Measurements from ENCODE around the gene SYTL3. TPM values are rescaled to one million over a fixed set of nuclear protein-coding genes. Genes with fewer than 3 reads are reported as not detected.
"Not testable (repeated sequence)": the region's sequence is repeated elsewhere in the genome, so short reads cannot be mapped to it uniquely, and the experiment has no call there.

SYTL3 gene
- polyA plus RNA-seq, 1 of the 3 experiments (the other 2 are of a cell fraction), result 2.3 TPM

GRCh38 chr6:158648682-158649131, 1.1 kb upstream of the SYTL3 start:
- Histone ChIP-seq H3K9me2 (no peaks in the 10 kb centered on the region), H2AFZ (ENCODE audit: low read depth) (no peak overlapping the region), H3K4me3 (ENCODE audit: low read depth in 2 of 2, low read length in 1 of 2) (no peak overlapping the region), H3F3A (replicated peaks; ENCODE audit: insufficient read depth) (peaks cover 33% of the 10 kb centered on the region), H3K79me2 (ENCODE audit: insufficient read depth) (peaks cover 8% of the 10 kb centered on the region), H3K36me3 (replicated peaks in 1 of 2; ENCODE audit: control insufficient read depth in 1 of 2, insufficient read depth in 2 of 2, low read length in 1 of 2) (no peaks in the 10 kb centered on the region), H3K4me2 (peak overlapping the region; percentile 62), H3K9ac (peak overlapping the region; percentile 57), H3K27me3 (ENCODE audit: insufficient read depth) (no peaks in the 10 kb centered on the region), H4K20me1 (ENCODE audit: insufficient read depth) (no peaks in the 10 kb centered on the region), H3K4me1 (ENCODE audit: control insufficient read depth in 1 of 2, insufficient read depth in 2 of 2, low read depth in 1 of 2, low read length in 1 of 2) (peaks cover 6 to 12% of the 10 kb centered on the region in 2 experiments), H3K9me3 (no peaks in the 10 kb centered on the region), H3K27ac (ENCODE audit: low read depth in 2 of 2, low read length in 1 of 2) (peak overlapping the region; percentile 13 to 94; a peak in 3 of 4 replicates)
- TF ChIP-seq, protein P1, sequence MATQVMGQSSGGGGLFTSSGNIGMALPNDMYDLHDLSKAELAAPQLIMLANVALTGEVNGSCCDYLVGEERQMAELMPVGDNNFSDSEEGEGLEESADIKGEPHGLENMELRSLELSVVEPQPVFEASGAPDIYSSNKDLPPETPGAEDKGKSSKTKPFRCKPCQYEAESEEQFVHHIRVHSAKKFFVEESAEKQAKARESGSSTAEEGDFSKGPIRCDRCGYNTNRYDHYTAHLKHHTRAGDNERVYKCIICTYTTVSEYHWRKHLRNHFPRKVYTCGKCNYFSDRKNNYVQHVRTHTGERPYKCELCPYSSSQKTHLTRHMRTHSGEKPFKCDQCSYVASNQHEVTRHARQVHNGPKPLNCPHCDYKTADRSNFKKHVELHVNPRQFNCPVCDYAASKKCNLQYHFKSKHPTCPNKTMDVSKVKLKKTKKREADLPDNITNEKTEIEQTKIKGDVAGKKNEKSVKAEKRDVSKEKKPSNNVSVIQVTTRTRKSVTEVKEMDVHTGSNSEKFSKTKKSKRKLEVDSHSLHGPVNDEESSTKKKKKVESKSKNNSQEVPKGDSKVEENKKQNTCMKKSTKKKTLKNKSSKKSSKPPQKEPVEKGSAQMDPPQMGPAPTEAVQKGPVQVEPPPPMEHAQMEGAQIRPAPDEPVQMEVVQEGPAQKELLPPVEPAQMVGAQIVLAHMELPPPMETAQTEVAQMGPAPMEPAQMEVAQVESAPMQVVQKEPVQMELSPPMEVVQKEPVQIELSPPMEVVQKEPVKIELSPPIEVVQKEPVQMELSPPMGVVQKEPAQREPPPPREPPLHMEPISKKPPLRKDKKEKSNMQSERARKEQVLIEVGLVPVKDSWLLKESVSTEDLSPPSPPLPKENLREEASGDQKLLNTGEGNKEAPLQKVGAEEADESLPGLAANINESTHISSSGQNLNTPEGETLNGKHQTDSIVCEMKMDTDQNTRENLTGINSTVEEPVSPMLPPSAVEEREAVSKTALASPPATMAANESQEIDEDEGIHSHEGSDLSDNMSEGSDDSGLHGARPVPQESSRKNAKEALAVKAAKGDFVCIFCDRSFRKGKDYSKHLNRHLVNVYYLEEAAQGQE (IDR thresholded peaks at IDR 0.05; ENCODE audit: low read depth, low read length), result no peak
- peak; percentile 88 for TF ChIP-seq FOSL2 (IDR thresholded peaks at IDR 0.05; ENCODE audit: borderline replicate concordance, low read depth)
- TF ChIP-seq SMC3 (IDR thresholded peaks at IDR 0.05; ENCODE audit: low read depth, low read length), result no peak
- TF ChIP-seq, protein P2, sequence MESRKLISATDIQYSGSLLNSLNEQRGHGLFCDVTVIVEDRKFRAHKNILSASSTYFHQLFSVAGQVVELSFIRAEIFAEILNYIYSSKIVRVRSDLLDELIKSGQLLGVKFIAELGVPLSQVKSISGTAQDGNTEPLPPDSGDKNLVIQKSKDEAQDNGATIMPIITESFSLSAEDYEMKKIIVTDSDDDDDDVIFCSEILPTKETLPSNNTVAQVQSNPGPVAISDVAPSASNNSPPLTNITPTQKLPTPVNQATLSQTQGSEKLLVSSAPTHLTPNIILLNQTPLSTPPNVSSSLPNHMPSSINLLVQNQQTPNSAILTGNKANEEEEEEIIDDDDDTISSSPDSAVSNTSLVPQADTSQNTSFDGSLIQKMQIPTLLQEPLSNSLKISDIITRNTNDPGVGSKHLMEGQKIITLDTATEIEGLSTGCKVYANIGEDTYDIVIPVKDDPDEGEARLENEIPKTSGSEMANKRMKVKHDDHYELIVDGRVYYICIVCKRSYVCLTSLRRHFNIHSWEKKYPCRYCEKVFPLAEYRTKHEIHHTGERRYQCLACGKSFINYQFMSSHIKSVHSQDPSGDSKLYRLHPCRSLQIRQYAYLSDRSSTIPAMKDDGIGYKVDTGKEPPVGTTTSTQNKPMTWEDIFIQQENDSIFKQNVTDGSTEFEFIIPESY (IDR thresholded peaks at IDR 0.05; ENCODE audit: borderline replicate concordance, low read depth), result no peak
- peak; percentile 87 for TF ChIP-seq JUND (IDR thresholded peaks at IDR 0.05)
- TF ChIP-seq EZH2phosphoT487 (IDR thresholded peaks at IDR 0.05; ENCODE audit: borderline replicate concordance, low read depth), result no peak
- TF ChIP-seq TCF12 (IDR thresholded peaks at IDR 0.05), result peak; percentile 73
- TF ChIP-seq FOXJ3 (CRISPR knock-in tag; IDR thresholded peaks at IDR 0.05), result no peak
- no peak for TF ChIP-seq USF1 (IDR thresholded peaks at IDR 0.05; ENCODE audit: borderline replicate concordance, low read depth)
- TF ChIP-seq NFIC (IDR thresholded peaks at IDR 0.05; ENCODE audit: borderline replicate concordance), result peak; percentile 59; the same call in 1 of the 2 replicates
- TF ChIP-seq GATA2 (CRISPR knock-in tag; IDR thresholded peaks at IDR 0.05), result no peak
- TF ChIP-seq RAD21 (IDR thresholded peaks at IDR 0.05; ENCODE audit: low read length), result no peak
- peak in 1 of 2 experiments; percentile 42; a peak in 1 of 4 replicates for TF ChIP-seq EP300 (IDR thresholded peaks at IDR 0.05; ENCODE audit: borderline replicate concordance in 1 of 2, low read depth in 1 of 2, low read length in 1 of 2)
- peak; percentile 78; the same call in 1 of the 2 replicates for TF ChIP-seq MEF2A (IDR thresholded peaks at IDR 0.05; ENCODE audit: borderline replicate concordance, low read depth)
- TF ChIP-seq TEAD4 (IDR thresholded peaks at IDR 0.05; ENCODE audit: borderline replicate concordance, insufficient read depth), result 0 out of 2 replicates have a peak, but pooled peaks have one; percentile 53
- TF ChIP-seq, protein P3, sequence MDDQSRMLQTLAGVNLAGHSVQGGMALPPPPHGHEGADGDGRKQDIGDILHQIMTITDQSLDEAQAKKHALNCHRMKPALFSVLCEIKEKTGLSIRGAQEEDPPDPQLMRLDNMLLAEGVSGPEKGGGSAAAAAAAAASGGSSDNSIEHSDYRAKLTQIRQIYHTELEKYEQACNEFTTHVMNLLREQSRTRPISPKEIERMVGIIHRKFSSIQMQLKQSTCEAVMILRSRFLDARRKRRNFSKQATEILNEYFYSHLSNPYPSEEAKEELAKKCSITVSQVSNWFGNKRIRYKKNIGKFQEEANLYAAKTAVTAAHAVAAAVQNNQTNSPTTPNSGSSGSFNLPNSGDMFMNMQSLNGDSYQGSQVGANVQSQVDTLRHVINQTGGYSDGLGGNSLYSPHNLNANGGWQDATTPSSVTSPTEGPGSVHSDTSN (IDR thresholded peaks at IDR 0.05), result peak; percentile 55; the same call in 1 of the 2 replicates
- DNase-seq, result no peak
- ChIA-PET CTCF (interaction anchor here (1.4 to 7.7 kb wide), 2 partner anchors 43 kb away, joined by 4 to 46 read pairs; no protein-coding TSS in a partner anchor), POLR2A (no interaction called here)
- 39% methylated on average over 4 of the region's 5 CpGs for WGBS (ENCODE audit: low lambda C conversion rate)

DNA sequence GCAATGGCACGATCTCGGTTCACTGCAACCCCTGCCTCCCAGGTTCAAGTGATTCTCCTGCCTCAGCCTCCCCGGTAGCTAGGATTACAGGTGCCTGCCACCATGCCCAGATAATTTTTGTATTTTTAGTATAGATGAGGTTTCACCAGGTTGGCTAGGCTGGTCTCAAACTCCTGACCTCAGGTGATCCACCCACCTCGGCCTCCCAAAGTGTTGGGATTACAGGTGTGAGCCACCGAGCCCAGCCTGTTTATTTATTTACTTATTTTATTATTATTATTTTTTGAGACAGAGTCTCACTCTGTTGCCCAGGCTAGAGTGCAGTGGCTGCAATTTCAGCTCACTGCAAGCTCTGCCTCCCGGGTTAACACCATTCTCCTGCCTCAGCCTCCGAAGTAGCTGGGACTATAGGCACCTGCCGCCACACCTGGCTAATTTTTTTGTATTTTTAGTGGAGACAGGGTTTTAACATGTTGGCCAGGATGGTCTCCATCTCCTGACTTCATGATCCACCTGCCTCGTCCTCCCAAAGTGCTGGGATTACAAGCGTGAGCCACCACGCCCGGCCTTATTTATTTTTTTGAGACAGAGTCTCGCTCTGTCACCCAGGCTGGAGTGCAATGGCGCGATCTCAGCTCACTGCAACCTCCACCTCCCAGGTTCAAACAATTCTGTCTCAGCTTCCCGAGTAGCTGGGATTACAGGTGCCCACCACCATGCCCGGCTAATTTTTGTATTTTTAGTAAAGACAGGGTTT, 2.3 kb downstream of the SYTL3 start:
- DNase-seq; H3K9me3 ChIP-seq; H3K27ac ChIP-seq (ENCODE audit: low read depth in 2 of 2, low read length in 1 of 2); H3K79me2 ChIP-seq (ENCODE audit: insufficient read depth); H3K9me2 ChIP-seq; H3K9ac ChIP-seq; H3K27me3 ChIP-seq (ENCODE audit: insufficient read depth); POLR2A ChIA-PET; H2AFZ ChIP-seq (ENCODE audit: low read depth); H3K4me3 ChIP-seq (ENCODE audit: low read depth in 2 of 2, low read length in 1 of 2); H3K36me3 ChIP-seq (replicated peaks in 1 of 2; ENCODE audit: control insufficient read depth in 1 of 2, insufficient read depth in 2 of 2, low read length in 1 of 2); H4K20me1 ChIP-seq (ENCODE audit: insufficient read depth); H3K4me2 ChIP-seq: not testable (repeated sequence)
- WGBS (ENCODE audit: low lambda C conversion rate), result 88% methylated on average over 17 of the region's 17 CpGs
- H3K4me1 ChIP-seq (ENCODE audit: control insufficient read depth in 1 of 2, insufficient read depth in 2 of 2, low read depth in 1 of 2, low read length in 1 of 2), result peaks cover 16 to 37% of the 10 kb centered on the region in 2 experiments
- peaks cover 57% of the 10 kb centered on the region for H3F3A ChIP-seq (replicated peaks; ENCODE audit: insufficient read depth)
- CTCF ChIA-PET, result interaction anchor here (2.9 kb wide), 1 partner anchor 9 kb away, joined by 8 read pairs; no protein-coding TSS in a partner anchor
